ENCODE results near the gene LMTK2.

Gene LMTK2

DNA sequence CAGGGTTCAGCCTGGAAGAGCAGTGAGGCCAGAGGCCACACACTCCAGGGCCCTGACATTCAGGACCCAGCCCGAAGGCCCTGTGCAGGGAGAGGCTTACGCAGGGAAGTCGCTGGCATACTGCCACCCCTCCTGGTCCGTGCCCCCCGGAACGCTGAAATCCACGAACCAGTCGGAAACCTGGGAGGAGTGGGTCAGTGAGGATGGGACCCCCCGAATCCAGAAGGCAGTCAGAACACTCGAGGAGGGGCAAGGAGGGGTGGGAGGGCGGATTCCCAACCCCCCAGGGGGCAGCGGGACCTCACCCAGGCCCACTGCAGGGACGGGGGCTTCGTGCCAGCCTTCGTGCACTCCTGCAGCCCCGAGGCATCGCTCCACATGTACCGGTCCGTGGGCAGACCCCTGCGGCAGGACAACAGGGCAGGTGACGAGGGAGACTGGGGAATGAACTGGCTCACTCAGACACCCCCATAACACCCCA, 118.1 kb downstream of the LMTK2 start:
- DNase-seq (ENCODE audit: low read depth, low spot score) = no peak
- H3K4me3 ChIP-seq (ENCODE audit: low read depth, low read length) = no peak overlapping the region
- in situ Hi-C loops (cut with HindIII; ENCODE audit: low sequenced_read_pairs) = no loop called here
- TF ChIP-seq, protein P1, sequence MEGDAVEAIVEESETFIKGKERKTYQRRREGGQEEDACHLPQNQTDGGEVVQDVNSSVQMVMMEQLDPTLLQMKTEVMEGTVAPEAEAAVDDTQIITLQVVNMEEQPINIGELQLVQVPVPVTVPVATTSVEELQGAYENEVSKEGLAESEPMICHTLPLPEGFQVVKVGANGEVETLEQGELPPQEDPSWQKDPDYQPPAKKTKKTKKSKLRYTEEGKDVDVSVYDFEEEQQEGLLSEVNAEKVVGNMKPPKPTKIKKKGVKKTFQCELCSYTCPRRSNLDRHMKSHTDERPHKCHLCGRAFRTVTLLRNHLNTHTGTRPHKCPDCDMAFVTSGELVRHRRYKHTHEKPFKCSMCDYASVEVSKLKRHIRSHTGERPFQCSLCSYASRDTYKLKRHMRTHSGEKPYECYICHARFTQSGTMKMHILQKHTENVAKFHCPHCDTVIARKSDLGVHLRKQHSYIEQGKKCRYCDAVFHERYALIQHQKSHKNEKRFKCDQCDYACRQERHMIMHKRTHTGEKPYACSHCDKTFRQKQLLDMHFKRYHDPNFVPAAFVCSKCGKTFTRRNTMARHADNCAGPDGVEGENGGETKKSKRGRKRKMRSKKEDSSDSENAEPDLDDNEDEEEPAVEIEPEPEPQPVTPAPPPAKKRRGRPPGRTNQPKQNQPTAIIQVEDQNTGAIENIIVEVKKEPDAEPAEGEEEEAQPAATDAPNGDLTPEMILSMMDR (IDR thresholded peaks at IDR 0.05; ENCODE audit: low read depth, low read length) = no peak

DNA sequence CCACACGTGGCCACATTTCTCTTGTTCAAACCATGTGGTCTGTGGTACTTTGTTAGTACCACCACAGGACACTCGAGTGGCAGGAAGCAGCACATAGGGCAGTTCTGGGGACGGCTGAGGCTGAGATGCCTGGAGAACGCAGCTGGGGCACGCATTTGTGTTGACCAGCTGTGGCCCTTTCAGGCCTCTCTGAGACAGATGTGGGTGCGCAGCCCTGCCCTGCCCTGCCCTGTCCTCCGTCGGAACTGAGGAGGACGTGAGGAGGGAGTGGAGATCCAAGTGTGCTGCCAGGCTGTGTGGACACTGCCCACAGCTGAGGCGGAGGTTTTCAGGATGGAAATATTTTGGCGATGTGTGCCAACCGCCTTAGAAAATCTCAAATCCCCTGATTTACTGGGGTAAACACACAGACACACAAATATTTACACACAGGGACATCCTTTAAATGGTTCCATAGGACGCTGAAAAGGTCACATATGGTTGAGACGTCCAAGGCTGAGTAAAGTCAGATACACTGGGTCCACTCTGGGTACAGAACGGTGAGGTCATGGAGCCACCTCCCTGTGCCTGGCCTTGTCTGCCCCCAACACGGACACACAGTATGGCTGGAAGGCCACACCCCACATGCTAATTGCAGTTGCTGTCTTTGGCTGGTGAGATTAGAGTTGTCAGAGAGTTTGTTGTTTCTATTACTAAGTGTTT, 119.4 kb downstream of the LMTK2 start:
- TF ChIP-seq, protein P1 (IDR thresholded peaks at IDR 0.05; ENCODE audit: low read depth, low read length) = no peak
- in situ Hi-C loops (cut with HindIII; ENCODE audit: low sequenced_read_pairs) = no loop called here
- no peak for DNase-seq (ENCODE audit: low read depth, low spot score)
- no peak overlapping the region for H3K4me3 ChIP-seq (ENCODE audit: low read depth, low read length)

DNA sequence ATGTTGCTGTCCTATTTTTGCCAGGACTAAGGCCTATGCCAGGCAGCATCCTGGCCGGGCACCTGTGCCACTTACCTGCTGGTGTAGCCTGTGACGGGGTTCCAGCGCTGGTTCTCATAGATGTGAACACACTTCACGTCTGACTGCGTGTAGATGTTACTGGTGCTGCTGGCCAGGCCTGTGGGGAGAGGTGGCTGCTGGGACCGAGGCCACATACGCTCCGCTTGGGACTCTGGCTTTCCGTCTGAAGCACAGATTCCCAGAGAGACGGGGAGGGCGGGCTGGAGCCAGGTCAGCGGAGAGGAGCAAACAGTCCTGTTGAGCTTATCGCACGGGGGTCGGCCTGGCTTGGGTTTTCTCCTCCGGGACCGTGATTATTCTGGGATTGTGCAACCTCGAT, 121.3 kb downstream of the LMTK2 start:
- in situ Hi-C loops (cut with HindIII; ENCODE audit: low sequenced_read_pairs) = no loop called here
- no peak for DNase-seq (ENCODE audit: low read depth, low spot score)
- TF ChIP-seq, protein P1 (IDR thresholded peaks at IDR 0.05; ENCODE audit: low read depth, low read length) = no peak
- no peak overlapping the region for H3K4me3 ChIP-seq (ENCODE audit: low read depth, low read length)

DNA sequence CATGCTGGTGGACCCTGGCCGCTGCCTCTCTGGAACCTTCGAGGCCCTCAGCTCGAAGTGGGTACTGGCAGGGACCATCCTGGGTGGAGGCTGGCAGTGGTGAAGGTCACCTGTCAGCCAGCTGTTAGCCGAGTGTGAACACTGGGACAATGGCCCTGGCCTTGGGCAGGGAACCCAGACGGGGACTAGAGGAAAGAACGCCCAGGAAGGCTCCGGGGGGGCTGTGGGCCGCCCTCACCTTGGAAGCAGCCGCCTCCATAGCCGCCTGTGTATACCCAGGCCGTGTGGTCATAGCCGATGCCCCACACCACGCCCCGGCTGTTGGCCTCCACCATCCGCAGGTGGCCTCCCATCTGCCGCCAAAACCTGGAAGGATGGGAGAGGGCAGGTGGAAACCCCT, 122.1 kb downstream of the LMTK2 start:
- no peak for DNase-seq (ENCODE audit: low read depth, low spot score)
- TF ChIP-seq, protein P1 (IDR thresholded peaks at IDR 0.05; ENCODE audit: low read depth, low read length) = no peak
- in situ Hi-C loops (cut with HindIII; ENCODE audit: low sequenced_read_pairs) = no loop called here
- no peak overlapping the region for H3K4me3 ChIP-seq (ENCODE audit: low read depth, low read length)

DNA sequence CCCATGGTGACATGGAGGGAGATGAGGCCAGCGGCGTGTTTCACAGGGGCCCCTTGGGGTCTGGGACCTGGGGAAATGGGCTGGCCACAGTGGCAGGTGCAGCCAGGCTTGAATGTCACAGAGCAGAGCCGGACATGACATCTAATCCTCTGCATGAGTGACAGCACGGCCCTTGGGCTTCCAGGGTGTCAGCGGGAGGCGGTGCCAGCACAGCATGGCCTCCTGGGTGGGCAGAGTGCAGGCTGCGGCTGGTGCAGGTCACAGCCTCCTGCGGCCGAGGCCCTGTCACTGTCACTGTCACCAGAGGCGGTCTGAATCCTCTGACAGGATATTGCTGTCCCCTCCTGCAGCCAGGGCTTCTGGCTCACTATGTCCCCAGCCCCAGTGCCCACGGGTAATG, 122.8 kb downstream of the LMTK2 start:
- TF ChIP-seq, protein P1 (IDR thresholded peaks at IDR 0.05; ENCODE audit: low read depth, low read length) = no peak
- H3K4me3 ChIP-seq (ENCODE audit: low read depth, low read length) = no peak overlapping the region
- no peak for DNase-seq (ENCODE audit: low read depth, low spot score)
- in situ Hi-C loops (cut with HindIII; ENCODE audit: low sequenced_read_pairs) = no loop called here

DNA sequence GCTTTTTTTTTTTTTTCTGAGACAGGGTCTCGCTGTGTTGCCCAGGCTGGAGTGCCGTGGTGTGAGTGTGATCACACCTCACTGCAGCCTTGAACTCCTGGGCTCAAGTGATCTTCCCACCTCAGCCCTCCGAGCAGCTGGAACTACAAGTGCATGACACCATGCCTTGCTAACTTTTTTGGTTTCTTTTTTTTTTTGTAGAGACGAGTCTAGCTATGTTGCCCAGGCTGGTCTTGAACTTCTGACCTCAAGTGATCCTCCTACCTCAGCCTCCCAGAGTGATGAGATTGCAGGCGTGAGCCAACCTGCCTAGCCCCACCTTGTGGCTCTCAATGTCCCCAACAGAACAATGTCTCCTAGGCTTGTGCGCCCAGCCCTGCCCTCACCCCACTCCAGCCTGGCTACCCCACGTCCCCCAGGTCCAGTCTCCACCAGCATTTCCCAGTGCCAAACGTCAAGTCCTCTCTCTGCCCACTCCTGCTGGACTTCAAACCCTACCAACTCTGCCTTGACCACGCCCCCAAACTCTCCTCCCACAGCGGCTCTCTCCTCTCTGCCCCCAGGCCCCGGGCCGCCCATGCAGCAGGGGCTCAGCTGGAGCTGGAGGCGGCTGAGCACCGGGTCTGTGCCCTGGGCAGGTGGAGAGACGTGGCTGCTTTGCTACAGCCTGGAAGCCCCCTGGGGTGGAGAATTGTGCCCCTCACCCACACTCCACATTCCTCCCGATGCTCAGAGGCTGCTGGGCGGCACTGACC, 123.5 kb downstream of the LMTK2 start:
- H3K4me3 ChIP-seq (ENCODE audit: low read depth, low read length) = no peak overlapping the region
- DNase-seq (ENCODE audit: low read depth, low spot score) = no peak
- TF ChIP-seq, protein P1 (IDR thresholded peaks at IDR 0.05; ENCODE audit: low read depth, low read length) = no peak
- in situ Hi-C loops (cut with HindIII; ENCODE audit: low sequenced_read_pairs) = no loop called here
